IMR-90 (cell line): ENCODE results near the gene SMARCA2. TPM values are rescaled to one million over a fixed set of nuclear protein-coding genes. Genes with fewer than 3 reads are reported as not detected.

Experiments used
- ATAC-seq: fragments of 200-7000 bp; cut with Tn5 transposase; 2 replicates; pipeline ENCODE4 v1.9.1; 2020; ENCODE audit warnings: low read depth, mild to moderate bottlenecking, moderate library complexity
- BruUV-seq: library from RNA; stranded (reverse); fragments of 400-500 nt; replicated peaks from 2 replicates; lab custom pipeline; 2021; lab: Mats Ljungman, UMichigan
- CTCF ChIA-PET: fragments of 300-600 bp; formaldehyde crosslinking; extraction: SDS; loops from one replicate; lab custom pipeline; 2021; ENCODE audit warnings: antibody characterized with exemption; lab: Yijun Ruan, JAX
- POLR2A ChIA-PET: fragments of 300-600 bp; sonication (Branson Sonifier 250); formaldehyde crosslinking; loops from one replicate; lab custom pipeline; 2022; ENCODE audit warnings: antibody characterized with exemption; ENCODE audit not compliant: unreplicated experiment; lab: Charles Lee
- DNase-seq: peaks from one replicate; pipeline ENCODE4 v3.0.0; 2013
- H2AFZ ChIP-seq: replicated peaks from 2 replicates; pipeline ENCODE3; 2013; ENCODE audit warnings: low read length, mild to moderate bottlenecking; ENCODE audit not compliant: poor library complexity
- H2AK5ac ChIP-seq: 2 replicates; pipeline ENCODE4 v1.6.1; 2013; ENCODE audit warnings: low read depth, low read length, inconsistent platforms
- H2AK9ac ChIP-seq: replicated peaks from 2 replicates; pipeline ENCODE3; 2013; ENCODE audit warnings: mild to moderate bottlenecking, low read depth, low read length, moderate library complexity; ENCODE audit not compliant: poor library complexity
- H2BK120ac ChIP-seq: 2 replicates; pipeline ENCODE4 v1.6.1; 2013; ENCODE audit warnings: low read depth, low read length, inconsistent platforms
- H2BK15ac ChIP-seq: 3 replicates; pipeline ENCODE4 v1.6.1; 2013; ENCODE audit warnings: low read depth, low read length, inconsistent platforms
- H2BK20ac ChIP-seq: 2 replicates; pipeline ENCODE4 v1.6.1; 2013; ENCODE audit warnings: low read depth, mild to moderate bottlenecking, inconsistent platforms, low read length, moderate library complexity
- H2BK5ac ChIP-seq: 2 replicates; pipeline ENCODE4 v1.6.1; 2013; ENCODE audit warnings: mild to moderate bottlenecking, low read depth, low read length, inconsistent platforms; ENCODE audit not compliant: poor library complexity, severe bottlenecking
- H3K14ac ChIP-seq: replicated peaks from 2 replicates; pipeline ENCODE4 v1.6.1; 2013; ENCODE audit warnings: low read depth, low read length, inconsistent platforms
- H3K18ac ChIP-seq: 2 replicates; pipeline ENCODE4 v1.6.1; 2013; ENCODE audit warnings: low read depth, low read length, control low read depth
- H3K23ac ChIP-seq: 2 replicates; pipeline ENCODE4 v1.6.1; 2013; ENCODE audit warnings: low read depth, low read length, inconsistent platforms
- H3K27ac ChIP-seq: 2 replicates; pipeline ENCODE4 v1.5.1; 2013; ENCODE audit warnings: mild to moderate bottlenecking, control low read depth, low read length; ENCODE audit not compliant: insufficient read depth
- H3K27me3 ChIP-seq: 2 replicates; pipeline ENCODE4 v1.6.1; 2013; ENCODE audit warnings: low read length; ENCODE audit not compliant: control insufficient read depth, insufficient read depth
- H3K36me3 ChIP-seq: 2 replicates; pipeline ENCODE4 v1.6.1; 2013; ENCODE audit warnings: low read length, mixed read lengths; ENCODE audit not compliant: control insufficient read depth, insufficient read depth
- H3K4ac ChIP-seq: 2 replicates; pipeline ENCODE4 v1.6.1; 2013; ENCODE audit warnings: low read depth, low read length, inconsistent platforms
- H3K4me1 ChIP-seq: 2 replicates; pipeline ENCODE4 v1.6.1; 2013; ENCODE audit warnings: low read length, mixed read lengths; ENCODE audit not compliant: control insufficient read depth, insufficient read depth
- H3K4me2 ChIP-seq: 2 replicates; pipeline ENCODE4 v1.6.1; 2013; ENCODE audit warnings: low read depth, mild to moderate bottlenecking, control low read depth, low read length, moderate library complexity
- H3K4me3 ChIP-seq: 2 replicates; pipeline ENCODE4 v1.5.1; 2013; ENCODE audit warnings: low read depth, mild to moderate bottlenecking, control low read depth, low read length, moderate library complexity; ENCODE audit not compliant: insufficient read depth
- H3K56ac ChIP-seq: 2 replicates; pipeline ENCODE4 v1.6.1; 2013; ENCODE audit warnings: low read length, inconsistent platforms; ENCODE audit not compliant: insufficient read depth; ENCODE audit errors: extremely low read depth
- H3K79me1 ChIP-seq, 2 experiments: 2 replicates each; pipeline ENCODE4 v1.6.1; 2013; ENCODE audit warnings: low read length in 2 of 2, inconsistent platforms in 1 of 2, low read depth in 1 of 2
- H3K9ac ChIP-seq: 2 replicates; pipeline ENCODE4 v1.6.1; 2013; ENCODE audit warnings: low read depth, low read length, control low read depth
- H3K9me1 ChIP-seq: 2 replicates; pipeline ENCODE4 v1.6.1; 2013; ENCODE audit warnings: low read length, inconsistent platforms; ENCODE audit not compliant: insufficient read depth
- H3K9me3 ChIP-seq: 2 replicates; pipeline ENCODE4 v1.6.1; 2013; ENCODE audit warnings: low read length; ENCODE audit not compliant: control insufficient read depth, insufficient read depth
- H4K20me1 ChIP-seq: 2 replicates; pipeline ENCODE4 v1.6.1; 2013; ENCODE audit warnings: low read length, inconsistent platforms; ENCODE audit not compliant: insufficient read depth
- H4K5ac ChIP-seq: 2 replicates; pipeline ENCODE4 v1.6.1; 2013; ENCODE audit warnings: mild to moderate bottlenecking, low read depth, low read length, control low read depth
- H4K8ac ChIP-seq, 2 experiments: 2 replicates each; pipeline ENCODE4 v1.6.1; 2013; ENCODE audit warnings: low read depth in 2 of 2, low read length in 2 of 2, control low read depth in 1 of 2, inconsistent platforms in 1 of 2
- H4K91ac ChIP-seq: 2 replicates; pipeline ENCODE4 v1.6.1; 2013; ENCODE audit warnings: low read depth, low read length, inconsistent platforms; ENCODE audit not compliant: insufficient read depth
- BHLHE40 ChIP-seq: fragments of 150-350 bp; IDR thresholded peaks from 2 replicates; pipeline ENCODE4 v1.6.1; 2016; ENCODE audit warnings: mild to moderate bottlenecking, low read depth, low read length
- CEBPB ChIP-seq: IDR thresholded peaks from 2 replicates; pipeline ENCODE4 v1.6.1; 2012; ENCODE audit warnings: low read depth, low read length, improper control_type of control experiment
- CHD1 ChIP-seq: IDR thresholded peaks from 2 replicates; pipeline ENCODE4 v1.6.1; 2012; ENCODE audit warnings: low read depth, low read length, improper control_type of control experiment
- MAFK ChIP-seq: IDR thresholded peaks from 2 replicates; pipeline ENCODE4 v1.6.1; 2012; ENCODE audit warnings: low read depth, low read length, improper control_type of control experiment
- MAZ ChIP-seq: IDR thresholded peaks from 2 replicates; pipeline ENCODE4 v1.6.1; 2012; ENCODE audit warnings: low read depth, mild to moderate bottlenecking, low read length, improper control_type of control experiment, moderate library complexity, borderline replicate concordance
- MXI1 ChIP-seq: IDR thresholded peaks from 2 replicates; pipeline ENCODE4 v1.6.1; 2012; ENCODE audit warnings: low read depth, mild to moderate bottlenecking, low read length, moderate library complexity, borderline replicate concordance
- POLR2A ChIP-seq: IDR thresholded peaks from 2 replicates; pipeline ENCODE4 v1.6.1; 2012; ENCODE audit warnings: mild to moderate bottlenecking, low read depth, low read length
- RAD21 ChIP-seq: IDR thresholded peaks from 2 replicates; pipeline ENCODE4 v1.6.1; 2012; ENCODE audit warnings: low read length, improper control_type of control experiment
- RCOR1 ChIP-seq: IDR thresholded peaks from 2 replicates; pipeline ENCODE4 v1.6.1; 2012; ENCODE audit warnings: mild to moderate bottlenecking, low read length, improper control_type of control experiment; ENCODE audit not compliant: insufficient replicate concordance
- WGBS, 2 experiments: methylation state at CpG; one replicate each; pipeline versions ENCODE4 v1.1.5 to v1.1.7; 2013; ENCODE audit warnings: missing lambda C conversion rate in 2 of 2; ENCODE audit not compliant: insufficient read length in 1 of 2; ENCODE audit errors: extremely low coverage in 2 of 2; 5-methylcytosine and 5-hydroxymethylcytosine counted together
- dilution Hi-C: fragments of 300-500 bp; cut with HindIII; formaldehyde crosslinking; loops from one replicate; pipeline ENCODE4 v1.14.3; 2018; ENCODE audit warnings: low sequenced_read_pairs; ENCODE audit not compliant: unreplicated experiment
- in situ Hi-C: fragments of 300-500 bp; cut with MboI; formaldehyde crosslinking; loops from 3 replicates; pipeline ENCODE4 v1.14.3; 2019; ENCODE audit warnings: low sequenced_read_pairs, inconsistent platforms, mixed read lengths
- intact Hi-C: fragments of 100-400 bp; cut with micrococcal nuclease; formaldehyde crosslinking; loops from 2 replicates; pipeline ENCODE4 v1.10.0; 2022
- polyA plus RNA-seq, 3 experiments: library from polyadenylated mRNA; depleted of rRNA; stranded (reverse); fragments of >200 nt; gene quantifications; 2 replicates each; pipeline ENCODE4 v1.2.3, GENCODE V29; 2012; ENCODE audit warnings: low replicate concordance in 1 of 3
- total RNA-seq: library from RNA; depleted of rRNA; stranded (reverse); fragments of >200 nt; gene quantifications from 2 replicates; pipeline ENCODE4 v1.2.3, GENCODE V29; 2012
- TF ChIP-seq, protein P1 (sequence below): fragments of 150-350 bp; IDR thresholded peaks from 2 replicates; pipeline ENCODE4 v1.6.1; 2016; ENCODE audit warnings: low read depth, mild to moderate bottlenecking, low read length, moderate library complexity, borderline replicate concordance
- TF ChIP-seq, protein P2 (sequence below): conservative IDR thresholded peaks from 2 replicates; pipeline ENCODE4 v1.5.1; 2012; ENCODE audit warnings: mild to moderate bottlenecking, low read depth, low read length, improper control_type of control experiment

The SMARCA2 gene
- total and polyA plus RNA-seq, 2 of the 4 experiments (the other 2 are of a cell fraction): 25.3 to 26.7 TPM

DNA sequence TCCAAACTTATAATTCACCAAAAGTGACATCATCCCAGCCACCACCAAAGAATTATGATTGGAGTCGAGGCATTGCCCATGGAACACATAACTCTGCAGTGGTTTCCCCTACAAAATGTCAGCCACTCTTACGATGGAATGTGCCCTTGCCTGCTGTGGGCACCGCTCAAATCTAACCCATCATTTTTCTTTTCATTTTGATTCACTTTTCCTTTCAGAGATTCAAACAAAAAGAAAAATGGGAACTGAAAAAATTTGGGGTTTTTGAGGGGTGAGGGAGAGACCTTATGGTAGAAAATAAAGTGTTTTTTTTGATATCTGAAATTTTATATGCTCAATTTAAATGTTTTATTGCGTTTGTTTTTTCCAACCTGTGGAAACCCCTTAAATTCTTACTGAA, 28.1 kb downstream of the SMARCA2 start (continued):
- TF ChIP-seq, protein P1, sequence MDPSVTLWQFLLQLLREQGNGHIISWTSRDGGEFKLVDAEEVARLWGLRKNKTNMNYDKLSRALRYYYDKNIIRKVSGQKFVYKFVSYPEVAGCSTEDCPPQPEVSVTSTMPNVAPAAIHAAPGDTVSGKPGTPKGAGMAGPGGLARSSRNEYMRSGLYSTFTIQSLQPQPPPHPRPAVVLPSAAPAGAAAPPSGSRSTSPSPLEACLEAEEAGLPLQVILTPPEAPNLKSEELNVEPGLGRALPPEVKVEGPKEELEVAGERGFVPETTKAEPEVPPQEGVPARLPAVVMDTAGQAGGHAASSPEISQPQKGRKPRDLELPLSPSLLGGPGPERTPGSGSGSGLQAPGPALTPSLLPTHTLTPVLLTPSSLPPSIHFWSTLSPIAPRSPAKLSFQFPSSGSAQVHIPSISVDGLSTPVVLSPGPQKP: no peak
- TF ChIP-seq MAZ (no peak), MXI1 (no peak)

DNA sequence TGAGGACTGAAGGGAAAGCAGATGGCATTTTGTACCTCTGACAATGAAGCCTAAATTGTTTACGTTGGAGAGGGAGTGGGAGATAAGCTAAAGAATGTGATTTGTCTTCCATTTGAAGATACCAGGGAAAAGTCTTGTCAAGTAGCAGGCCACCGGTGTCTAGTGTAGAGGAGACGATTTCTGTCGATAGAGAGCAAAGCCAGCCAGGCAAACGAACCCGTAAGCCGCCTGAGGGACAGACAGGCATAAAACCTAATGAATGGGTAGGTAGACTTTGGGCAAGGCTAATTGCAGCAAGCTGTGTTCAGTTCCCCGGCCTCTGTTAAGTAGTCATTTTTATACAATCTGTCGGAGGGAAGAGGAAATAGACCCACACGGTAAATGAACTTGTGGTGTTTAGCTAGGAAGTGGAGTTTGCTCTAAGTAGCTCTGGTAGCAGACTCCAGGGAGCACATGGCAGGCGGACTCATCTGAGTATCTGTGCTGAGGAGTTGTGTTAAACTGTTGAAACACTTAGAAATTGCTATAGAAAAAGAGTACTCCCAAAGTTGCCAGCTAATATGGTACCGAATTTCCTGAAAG, 28.8 kb downstream of the SMARCA2 start:
- Histone ChIP-seq H2BK20ac (no peak overlapping the region), H2AK5ac (no peak overlapping the region), H2BK5ac (no peak overlapping the region), H3K4me1 (no peaks in the 10 kb centered on the region), H3K4ac (no peak overlapping the region), H4K91ac (no peak overlapping the region), H3K36me3 (peaks cover 21% of the 10 kb centered on the region), H3K18ac (no peak overlapping the region), H2AFZ (no peak overlapping the region), H3K4me2 (no peak overlapping the region), H3K56ac (no peak overlapping the region), H2AK9ac (no peak overlapping the region), H4K8ac (no peak overlapping the region), H3K4me3 (no peak overlapping the region), H3K23ac (no peak overlapping the region), H2BK120ac (no peak overlapping the region), H2BK15ac (no peak overlapping the region), H3K27ac (no peak overlapping the region), H4K20me1 (no peaks in the 10 kb centered on the region), H3K27me3 (no peaks in the 10 kb centered on the region), H3K79me1 (no peaks in the 10 kb centered on the region; a peak in 1 of 4 replicates), H4K5ac (no peak overlapping the region), H3K9me1 (no peaks in the 10 kb centered on the region), H3K9ac (no peak overlapping the region), H3K9me3 (no peaks in the 10 kb centered on the region), H3K14ac (no peak overlapping the region)
- dilution Hi-C loops (no loop called here), in situ Hi-C loops (no loop called here), intact Hi-C loops (no loop called here)
- DNase-seq (no peak), ATAC-seq (no peak)
- WGBS, 2 experiments: 78% methylated on average over 11 of the region's 12 CpGs; no CpG with 5 or more reads in 1 of the 2 experiments
- CTCF ChIA-PET: no interaction called here
- POLR2A ChIA-PET: no interaction called here
- TF ChIP-seq RCOR1 (no peak), CEBPB (no peak), BHLHE40 (no peak), CHD1 (no peak), RAD21 (no peak), MAFK (no peak), POLR2A (no peak), MAZ (no peak)
- TF ChIP-seq, protein P1: no peak
- TF ChIP-seq, protein P2, sequence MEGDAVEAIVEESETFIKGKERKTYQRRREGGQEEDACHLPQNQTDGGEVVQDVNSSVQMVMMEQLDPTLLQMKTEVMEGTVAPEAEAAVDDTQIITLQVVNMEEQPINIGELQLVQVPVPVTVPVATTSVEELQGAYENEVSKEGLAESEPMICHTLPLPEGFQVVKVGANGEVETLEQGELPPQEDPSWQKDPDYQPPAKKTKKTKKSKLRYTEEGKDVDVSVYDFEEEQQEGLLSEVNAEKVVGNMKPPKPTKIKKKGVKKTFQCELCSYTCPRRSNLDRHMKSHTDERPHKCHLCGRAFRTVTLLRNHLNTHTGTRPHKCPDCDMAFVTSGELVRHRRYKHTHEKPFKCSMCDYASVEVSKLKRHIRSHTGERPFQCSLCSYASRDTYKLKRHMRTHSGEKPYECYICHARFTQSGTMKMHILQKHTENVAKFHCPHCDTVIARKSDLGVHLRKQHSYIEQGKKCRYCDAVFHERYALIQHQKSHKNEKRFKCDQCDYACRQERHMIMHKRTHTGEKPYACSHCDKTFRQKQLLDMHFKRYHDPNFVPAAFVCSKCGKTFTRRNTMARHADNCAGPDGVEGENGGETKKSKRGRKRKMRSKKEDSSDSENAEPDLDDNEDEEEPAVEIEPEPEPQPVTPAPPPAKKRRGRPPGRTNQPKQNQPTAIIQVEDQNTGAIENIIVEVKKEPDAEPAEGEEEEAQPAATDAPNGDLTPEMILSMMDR: no peak
- no TSS peak for BruUV-seq
